Calu3 (cell line): Measurements from ENCODE around the gene FTH1. TPM values are rescaled to one million over a fixed set of nuclear protein-coding genes. Genes with fewer than 3 reads are reported as not detected.

Experiments
- BruUV-seq: library from RNA; stranded (reverse); fragments of 400-500 nt; replicated peaks from 2 replicates; lab custom pipeline; 2021; lab: Mats Ljungman, UMichigan
- CTCF ChIA-PET: fragments of 300-600 bp; sonication (Branson Sonifier 250); formaldehyde crosslinking; loops from one replicate; lab custom pipeline; 2022; ENCODE audit warnings: antibody characterized with exemption; lab: Charles Lee
- DNase-seq: peaks from one replicate; pipeline ENCODE4 v3.0.0; 2022
- H3K27ac Mint-ChIP-seq: one replicate; pipeline ENCODE4 v1.8.0; 2022; ENCODE audit warnings: mixed read lengths; ENCODE audit not compliant: unreplicated experiment
- H3K27me3 Mint-ChIP-seq: one replicate; pipeline ENCODE4 v1.8.0; 2022; ENCODE audit warnings: mixed read lengths; ENCODE audit not compliant: unreplicated experiment
- H3K36me3 Mint-ChIP-seq: one replicate; pipeline ENCODE4 v1.8.0; 2022; ENCODE audit warnings: mild to moderate bottlenecking, moderate library complexity, mixed read lengths; ENCODE audit not compliant: insufficient read depth, unreplicated experiment
- H3K4me1 Mint-ChIP-seq: one replicate; pipeline ENCODE4 v1.8.0; 2022; ENCODE audit warnings: mild to moderate bottlenecking, low read depth, mixed read lengths; ENCODE audit not compliant: unreplicated experiment
- H3K4me3 Mint-ChIP-seq: one replicate; pipeline ENCODE4 v1.8.0; 2022; ENCODE audit warnings: mild to moderate bottlenecking, low read depth, moderate library complexity, mixed read lengths; ENCODE audit not compliant: unreplicated experiment
- H3K9me3 Mint-ChIP-seq: one replicate; pipeline ENCODE4 v1.8.0; 2022; ENCODE audit warnings: low read depth, mixed read lengths; ENCODE audit not compliant: unreplicated experiment
- intact Hi-C: fragments of 100-400 bp; cut with micrococcal nuclease; formaldehyde crosslinking; loops from one replicate; pipeline ENCODE4 v1.10.0; 2022; ENCODE audit not compliant: unreplicated experiment
- total RNA-seq: library from RNA; stranded (reverse); gene quantifications from 2 replicates; pipeline ENCODE4 v1.2.3, GENCODE V29; 2022
- TF ChIP-seq, protein P1 (sequence below): fragments of 200-600 bp; IDR thresholded peaks from one replicate; pipeline ENCODE4 v1.8.0; 2022; ENCODE audit warnings: antibody characterized with exemption; ENCODE audit not compliant: unreplicated experiment

FTH1 gene
- total RNA-seq, 1 experiment from 2014 or later, result 1,555 TPM

DNA sequence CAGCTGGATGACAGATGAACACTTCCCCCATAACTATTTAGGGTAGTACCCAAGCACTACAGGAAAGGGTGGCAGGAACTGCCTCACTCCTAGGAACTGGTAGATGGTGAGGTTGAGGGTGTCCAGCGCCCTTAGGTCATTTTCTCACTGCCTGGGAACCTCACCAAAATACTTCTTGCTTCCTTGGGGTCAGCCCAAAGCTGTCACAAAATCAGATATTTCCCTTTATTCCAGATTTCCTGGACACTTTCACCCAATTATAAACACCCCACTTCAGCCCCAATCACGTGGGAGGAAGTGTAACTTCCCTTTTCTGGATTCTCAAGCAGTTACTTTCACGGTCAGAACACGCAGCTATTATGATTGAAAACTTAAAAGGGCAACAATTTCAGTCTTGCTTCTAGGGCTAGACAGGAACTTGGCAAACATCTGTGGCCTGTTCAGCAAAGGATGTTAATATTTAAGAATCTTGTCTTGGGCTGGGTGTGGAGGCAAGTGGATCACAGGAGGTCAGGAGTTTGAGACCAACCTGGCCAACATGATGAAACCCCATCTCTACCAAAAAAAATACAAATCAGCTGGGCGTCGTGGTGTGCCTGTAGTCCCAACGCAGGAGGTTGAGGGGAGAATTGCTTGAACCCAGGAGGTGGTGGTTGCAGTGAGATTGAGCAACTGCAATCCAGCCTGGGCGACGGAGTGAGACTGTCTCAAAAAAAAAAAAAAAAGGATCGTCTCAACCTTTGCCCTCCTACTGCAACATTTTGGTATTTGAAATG is 4.0 kb downstream of the FTH1 start:
- DNase-seq, result no peak
- no TSS peak for BruUV-seq
- CTCF ChIA-PET, result no interaction called here

DNA sequence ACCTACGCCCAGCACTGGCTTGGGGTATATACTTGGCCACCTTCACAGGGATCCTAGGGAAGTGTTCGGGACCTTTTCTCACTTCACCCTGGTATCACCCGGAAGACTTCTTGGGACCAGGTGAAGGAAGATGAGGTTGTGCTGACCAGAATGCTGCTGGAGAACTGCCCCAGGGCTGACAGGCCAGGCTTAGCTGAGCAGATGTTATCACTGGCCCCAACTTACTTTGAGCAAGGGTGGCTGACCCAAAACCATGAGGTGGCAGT is 4.5 kb downstream of the FTH1 start:
- Mint-ChIP-seq H3K4me3 (peak overlapping the region; percentile 86), H3K27ac (peak overlapping the region; percentile 89)
- intact Hi-C loops, result no loop called here

More for the DNA sequence above, 4.0 kb downstream of the FTH1 start:
- peaks cover 87% of the 10 kb centered on the region for H3K36me3 Mint-ChIP-seq
- H3K4me1 Mint-ChIP-seq, result peaks cover 55% of the 10 kb centered on the region
- TF ChIP-seq, protein P1, sequence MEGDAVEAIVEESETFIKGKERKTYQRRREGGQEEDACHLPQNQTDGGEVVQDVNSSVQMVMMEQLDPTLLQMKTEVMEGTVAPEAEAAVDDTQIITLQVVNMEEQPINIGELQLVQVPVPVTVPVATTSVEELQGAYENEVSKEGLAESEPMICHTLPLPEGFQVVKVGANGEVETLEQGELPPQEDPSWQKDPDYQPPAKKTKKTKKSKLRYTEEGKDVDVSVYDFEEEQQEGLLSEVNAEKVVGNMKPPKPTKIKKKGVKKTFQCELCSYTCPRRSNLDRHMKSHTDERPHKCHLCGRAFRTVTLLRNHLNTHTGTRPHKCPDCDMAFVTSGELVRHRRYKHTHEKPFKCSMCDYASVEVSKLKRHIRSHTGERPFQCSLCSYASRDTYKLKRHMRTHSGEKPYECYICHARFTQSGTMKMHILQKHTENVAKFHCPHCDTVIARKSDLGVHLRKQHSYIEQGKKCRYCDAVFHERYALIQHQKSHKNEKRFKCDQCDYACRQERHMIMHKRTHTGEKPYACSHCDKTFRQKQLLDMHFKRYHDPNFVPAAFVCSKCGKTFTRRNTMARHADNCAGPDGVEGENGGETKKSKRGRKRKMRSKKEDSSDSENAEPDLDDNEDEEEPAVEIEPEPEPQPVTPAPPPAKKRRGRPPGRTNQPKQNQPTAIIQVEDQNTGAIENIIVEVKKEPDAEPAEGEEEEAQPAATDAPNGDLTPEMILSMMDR, result no peak
- peak overlapping the region; percentile 86 for H3K4me3 Mint-ChIP-seq
- no peaks in the 10 kb centered on the region for H3K9me3 Mint-ChIP-seq
- H3K27ac Mint-ChIP-seq, result peak overlapping the region; percentile 89
- H3K27me3 Mint-ChIP-seq, result no peaks in the 10 kb centered on the region
- intact Hi-C loops, result no loop called here

DNA sequence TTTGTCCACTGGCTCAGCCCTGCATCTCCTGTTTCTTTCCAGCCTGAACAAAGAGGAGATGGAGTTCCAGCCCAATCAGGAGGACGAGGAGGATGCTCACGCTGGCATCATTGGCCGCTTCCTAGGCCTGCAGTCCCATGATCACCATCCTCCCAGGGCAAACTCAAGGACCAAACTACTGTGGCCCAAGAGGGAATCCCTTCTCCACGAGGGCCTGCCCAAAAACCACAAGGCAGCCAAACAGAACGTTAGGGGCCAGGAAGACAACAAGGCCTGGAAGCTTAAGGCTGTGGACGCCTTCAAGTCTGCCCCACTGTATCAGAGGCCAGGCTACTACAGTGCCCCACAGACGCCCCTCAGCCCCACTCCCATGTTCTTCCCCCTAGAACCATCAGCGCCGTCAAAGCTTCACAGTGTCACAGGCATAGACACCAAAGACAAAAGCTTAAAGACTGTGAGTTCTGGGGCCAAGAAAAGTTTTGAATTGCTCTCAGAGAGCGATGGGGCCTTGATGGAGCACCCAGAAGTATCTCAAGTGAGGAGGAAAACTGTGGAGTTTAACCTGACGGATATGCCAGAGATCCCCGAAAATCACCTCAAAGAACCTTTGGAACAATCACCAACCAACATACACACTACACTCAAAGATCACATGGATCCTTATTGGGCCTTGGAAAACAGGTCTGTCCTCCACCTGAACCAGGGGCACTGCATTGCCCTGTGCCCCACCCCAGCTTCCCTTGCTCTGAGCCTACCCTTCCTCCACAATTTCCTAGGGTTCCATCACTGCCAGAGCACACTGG is 5.0 kb downstream of the FTH1 start:
- no peaks in the 10 kb centered on the region for H3K9me3 Mint-ChIP-seq
- TF ChIP-seq, protein P1, result no peak
- no peaks in the 10 kb centered on the region for H3K27me3 Mint-ChIP-seq
- intact Hi-C loops, result no loop called here
- peak overlapping the region; percentile 89 for H3K27ac Mint-ChIP-seq
- H3K4me3 Mint-ChIP-seq, result peak overlapping the region; percentile 86
- BruUV-seq, result no TSS peak
- CTCF ChIA-PET, result interaction anchor here (1.1 kb wide), 1 partner anchor 120 kb away, joined by 3 read pairs; no protein-coding TSS in a partner anchor
- DNase-seq, result no peak
- peaks cover 53% of the 10 kb centered on the region for H3K4me1 Mint-ChIP-seq
- H3K36me3 Mint-ChIP-seq, result peaks cover 76% of the 10 kb centered on the region

More for the DNA sequence above, 4.5 kb downstream of the FTH1 start:
- Mint-ChIP-seq H3K4me1 (peaks cover 53% of the 10 kb centered on the region), H3K27me3 (no peaks in the 10 kb centered on the region), H3K36me3 (peaks cover 82% of the 10 kb centered on the region), H3K9me3 (no peaks in the 10 kb centered on the region)
- DNase-seq, result no peak
- BruUV-seq, result no TSS peak
- TF ChIP-seq, protein P1, result no peak
- CTCF ChIA-PET, result interaction anchor here (1.1 kb wide), 1 partner anchor 119 kb away, joined by 3 read pairs; no protein-coding TSS in a partner anchor

DNA sequence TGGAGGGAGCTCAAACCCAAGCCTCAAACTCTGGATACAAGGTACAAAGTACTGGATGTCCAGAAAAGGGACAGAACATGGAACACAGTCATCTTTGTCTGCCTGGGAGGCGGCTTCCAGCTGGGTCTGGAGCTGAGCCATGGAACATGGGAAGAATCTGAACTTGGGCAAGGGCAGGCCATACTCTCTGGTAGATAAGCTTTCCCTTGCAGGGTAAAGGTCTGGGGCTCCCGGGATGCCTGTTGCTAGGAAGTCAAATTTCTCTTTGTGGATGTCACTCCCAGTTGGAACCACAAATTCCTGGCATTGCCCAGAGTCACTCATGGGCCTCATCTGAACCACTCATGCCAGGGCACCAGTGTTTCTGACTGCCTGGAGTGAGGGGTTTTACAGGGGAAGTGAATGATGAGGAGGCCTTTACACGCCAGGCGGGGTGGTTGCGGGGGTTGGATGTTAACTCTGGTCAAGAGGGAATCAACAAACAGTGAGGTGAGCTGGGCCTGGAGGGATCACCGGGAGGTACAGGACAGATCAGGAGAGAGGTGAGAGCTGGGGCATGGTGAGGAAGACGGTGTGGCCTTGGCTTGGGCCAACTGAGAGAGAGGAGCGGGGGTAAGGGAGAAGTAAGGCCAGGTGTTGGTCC is 5.7 kb downstream of the FTH1 start:
- Mint-ChIP-seq H3K36me3 (peaks cover 69% of the 10 kb centered on the region), H3K4me1 (peaks cover 53% of the 10 kb centered on the region), H3K27me3 (no peaks in the 10 kb centered on the region), H3K27ac (peak overlapping the region; percentile 89), H3K9me3 (no peaks in the 10 kb centered on the region), H3K4me3 (no peak overlapping the region)
- CTCF ChIA-PET, result interaction anchor here (1.1 kb wide), 1 partner anchor 120 kb away, joined by 3 read pairs; no protein-coding TSS in a partner anchor
- no TSS peak for BruUV-seq
- TF ChIP-seq, protein P1, result no peak
- no peak for DNase-seq
- intact Hi-C loops, result no loop called here
